Common myeloid progenitor, CD34-positive (primary cell): Measurements from ENCODE around the gene POU2F3.

Source experiments
- CTCF ChIA-PET: fragments of 350-600 bp; sonication (Branson Sonifier 250); formaldehyde crosslinking; loops from one replicate; lab custom pipeline; 2021; ENCODE audit warnings: antibody characterized with exemption; lab: Charles Lee
- POLR2A ChIA-PET: fragments of 350-600 bp; sonication (Branson Sonifier 250); formaldehyde crosslinking; loops from one replicate; lab custom pipeline; 2021; ENCODE audit warnings: antibody characterized with exemption; lab: Charles Lee
- DNase-seq, 3 donors: peaks; one replicate each; pipeline versions ENCODE4 v3.0.0 to v3.0.0-alpha.2; 2013
- H3K27ac ChIP-seq, 2 experiments: 1 replicate in 1 of 2; 2 replicates in 1 of 2; pipeline ENCODE4 v1.7.0; 2013; ENCODE audit warnings: inconsistent platforms in 2 of 2, low read length in 2 of 2, mild to moderate bottlenecking in 2 of 2, low read depth in 1 of 2, moderate library complexity in 1 of 2; ENCODE audit not compliant: severe bottlenecking in 2 of 2, insufficient read depth in 1 of 2, poor library complexity in 1 of 2
- H3K27me3 ChIP-seq, 5 experiments: replicated peaks in 2 of 5; 1 replicate in 3 of 5; 2 replicates in 2 of 5; pipeline versions ENCODE4 v1.6.1 to v1.7.0; 2013; ENCODE audit warnings: low read length in 4 of 5, mild to moderate bottlenecking in 2 of 5, moderate library complexity in 2 of 5, inconsistent platforms in 1 of 5; ENCODE audit not compliant: insufficient read depth in 5 of 5, control insufficient read depth in 4 of 5
- H3K36me3 ChIP-seq, 4 experiments: 1 replicate in 2 of 4; 2 replicates in 2 of 4; pipeline versions ENCODE4 v1.6.1 to v1.7.0; 2013; ENCODE audit warnings: low read length in 3 of 4, control low read depth in 1 of 4, mild to moderate bottlenecking in 1 of 4; ENCODE audit not compliant: control insufficient read depth in 4 of 4, insufficient read depth in 4 of 4
- H3K4me1 ChIP-seq, 4 experiments: 1 replicate in 3 of 4; 2 replicates in 1 of 4; pipeline versions ENCODE4 v1.6.1 to v1.7.1; 2013; ENCODE audit warnings: low read length in 3 of 4, mild to moderate bottlenecking in 3 of 4, control low read depth in 1 of 4, inconsistent platforms in 1 of 4, moderate library complexity in 1 of 4; ENCODE audit not compliant: control insufficient read depth in 4 of 4, insufficient read depth in 4 of 4; ENCODE audit errors: control extremely low read depth in 1 of 4
- H3K4me3 ChIP-seq, 7 experiments: 1 replicate in 4 of 7; 2 replicates in 3 of 7; pipeline versions ENCODE4 v1.5.1 to v1.7.0; 2013; ENCODE audit warnings: mild to moderate bottlenecking in 7 of 7, low read length in 6 of 7, moderate library complexity in 6 of 7, inconsistent platforms in 2 of 7, low read depth in 2 of 7, control low read depth in 1 of 7; ENCODE audit not compliant: insufficient read depth in 4 of 7, control insufficient read depth in 1 of 7; ENCODE audit errors: extremely low read depth in 1 of 7
- H3K9me3 ChIP-seq, 5 experiments: 1 replicate in 4 of 5; 2 replicates in 1 of 5; pipeline versions ENCODE4 v1.6.1 to v1.7.1; 2013; ENCODE audit warnings: low read length in 4 of 5, mild to moderate bottlenecking in 2 of 5, inconsistent platforms in 1 of 5, low read depth in 1 of 5, moderate library complexity in 1 of 5; ENCODE audit not compliant: control insufficient read depth in 4 of 5, insufficient read depth in 2 of 5; ENCODE audit errors: control extremely low read depth in 1 of 5
- WGBS: methylation state at CpG from one replicate; pipeline ENCODE4 v1.1.5; 2013; ENCODE audit not compliant: insufficient coverage; 5-methylcytosine and 5-hydroxymethylcytosine counted together

Gene POU2F3

GRCh38 chr11:120256178-120256577 is 16.2 kb downstream of the POU2F3 start:
- ChIA-PET POLR2A (no interaction called here), CTCF (no interaction called here)
- no peak overlapping the region for H3K27ac ChIP-seq
- WGBS = 67% methylated on average over 2 of the region's 4 CpGs
- H3K9me3 ChIP-seq = no peaks in the 10 kb centered on the region
- H3K4me1 ChIP-seq = peaks cover 0 to 5% (median 2%) of the 10 kb centered on the region in 4 experiments
- peaks cover 10 to 71% (median 33%) of the 10 kb centered on the region in 5 experiments for H3K27me3 ChIP-seq
- no peak for DNase-seq
- H3K4me3 ChIP-seq = no peak overlapping the region
- no peaks in the 10 kb centered on the region for H3K36me3 ChIP-seq

DNA sequence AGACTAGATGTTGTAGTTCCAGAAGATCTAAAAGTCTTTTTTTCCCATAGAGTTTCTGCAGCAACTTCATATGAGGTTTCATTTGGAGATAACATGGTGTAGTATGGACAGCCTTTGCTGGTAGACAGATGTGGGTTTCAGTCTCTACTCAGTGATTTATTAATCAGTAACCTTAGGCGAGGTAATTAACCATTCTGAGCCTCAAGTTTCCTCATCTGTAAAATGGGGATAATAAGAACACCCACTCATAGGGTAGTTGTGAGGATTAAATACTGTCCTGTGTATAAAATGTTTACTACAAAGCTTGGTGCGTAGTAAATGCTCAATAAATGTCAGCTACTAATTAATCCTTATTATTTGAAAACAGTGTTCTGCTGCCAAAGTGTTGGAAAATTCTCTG is 16.8 kb downstream of the POU2F3 start:
- Histone ChIP-seq H3K36me3 (no peaks in the 10 kb centered on the region), H3K4me3 (no peak overlapping the region), H3K27ac (no peak overlapping the region), H3K27me3 (peaks cover 10 to 72% (median 35%) of the 10 kb centered on the region in 5 experiments), H3K4me1 (peaks cover 0 to 5% (median 2%) of the 10 kb centered on the region in 4 experiments), H3K9me3 (no peaks in the 10 kb centered on the region)
- DNase-seq = no peak
- POLR2A ChIA-PET = no interaction called here
- CTCF ChIA-PET = interaction anchor here (2.0 to 2.5 kb wide), 2 partner anchors 13 to 21 kb away, joined by 6 to 16 read pairs; no protein-coding TSS in a partner anchor
- WGBS = no CpG with 5 or more reads among the region's 2 CpGs

DNA sequence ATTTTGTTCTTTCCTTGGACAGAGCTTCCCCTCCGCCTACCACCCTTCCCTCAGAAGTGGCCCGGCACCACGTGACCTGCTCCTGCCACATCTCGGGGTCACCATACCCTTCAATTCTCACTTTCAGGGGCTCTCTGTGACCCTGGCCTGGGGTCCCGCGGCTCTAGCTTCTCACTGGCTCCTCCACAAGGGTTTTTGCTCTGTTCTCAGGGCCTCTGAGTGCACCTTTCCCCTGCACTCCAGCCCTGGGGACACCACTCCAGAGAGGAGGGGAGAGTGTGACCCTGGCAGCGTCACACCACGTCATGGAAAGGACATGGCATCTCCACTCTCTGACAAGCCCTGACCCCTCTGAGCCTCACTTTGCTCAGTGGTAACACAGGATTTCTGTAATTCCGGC is 17.4 kb downstream of the POU2F3 start:
- DNase-seq = no peak
- Histone ChIP-seq H3K27ac (no peak overlapping the region), H3K4me1 (peaks cover 0 to 5% (median 2%) of the 10 kb centered on the region in 4 experiments), H3K9me3 (no peaks in the 10 kb centered on the region), H3K4me3 (no peak overlapping the region), H3K36me3 (no peaks in the 10 kb centered on the region), H3K27me3 (peaks cover 10 to 71% (median 35%) of the 10 kb centered on the region in 5 experiments)
- ChIA-PET POLR2A (no interaction called here), CTCF (interaction anchor here (0.8 to 2.5 kb wide), 5 partner anchors 8 to 27 kb away, joined by 3 to 16 read pairs (median 4); no protein-coding TSS in a partner anchor)
- WGBS = 79% methylated on average over 5 of the region's 9 CpGs

DNA sequence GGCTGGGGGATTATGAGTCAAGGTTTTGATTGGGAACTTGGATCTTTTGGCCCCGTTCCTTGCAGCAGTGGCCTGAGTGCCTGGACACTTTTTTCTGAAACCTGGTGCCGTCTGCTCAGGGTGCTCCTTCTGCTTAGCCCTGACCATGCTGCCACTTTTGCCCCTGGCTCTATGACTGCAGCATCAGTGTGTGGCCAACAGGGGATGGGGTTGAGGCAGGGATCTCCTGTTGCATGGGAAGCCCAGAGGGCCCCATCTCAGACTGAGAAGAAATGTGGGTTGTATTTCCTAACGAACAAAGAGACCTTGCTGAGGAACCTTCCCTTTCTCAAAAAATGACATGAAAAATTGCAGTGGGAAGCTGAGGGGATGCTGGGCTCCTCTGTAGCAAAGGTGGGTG is 18.7 kb downstream of the POU2F3 start:
- no peaks in the 10 kb centered on the region for H3K36me3 ChIP-seq
- no peak overlapping the region for H3K27ac ChIP-seq
- ChIA-PET CTCF (interaction anchor here (1.1 to 2.5 kb wide), 4 partner anchors 15 to 29 kb away, joined by 3 to 16 read pairs (median 4); no protein-coding TSS in a partner anchor), POLR2A (no interaction called here)
- peaks cover 10 to 59% (median 33%) of the 10 kb centered on the region in 5 experiments for H3K27me3 ChIP-seq
- H3K4me1 ChIP-seq = peaks cover 0 to 5% (median 2%) of the 10 kb centered on the region in 4 experiments
- DNase-seq = no peak
- H3K9me3 ChIP-seq = no peaks in the 10 kb centered on the region
- no peak overlapping the region for H3K4me3 ChIP-seq
- 58% methylated on average over 2 of the region's 3 CpGs for WGBS

- H3K9me3 ChIP-seq = no peaks in the 10 kb centered on the region
- H3K27ac ChIP-seq = no peak overlapping the region
- CTCF ChIA-PET = interaction anchor here (0.9 kb wide), 1 partner anchor 16 kb away, joined by 3 read pairs; no protein-coding TSS in a partner anchor
- POLR2A ChIA-PET = no interaction called here
- peaks cover 0 to 5% (median 2%) of the 10 kb centered on the region in 4 experiments for H3K4me1 ChIP-seq
- H3K36me3 ChIP-seq = no peaks in the 10 kb centered on the region
- peaks cover 10 to 53% (median 30%) of the 10 kb centered on the region in 5 experiments for H3K27me3 ChIP-seq
- H3K4me3 ChIP-seq = no peak overlapping the region
- WGBS = 90% methylated on average over 3 of the region's 3 CpGs
- no peak for DNase-seq
Observed at GRCh38 chr11:120259241-120259640, 19.3 kb downstream of the POU2F3 start.

- 93% methylated on average over 6 of the region's 7 CpGs for WGBS
- CTCF ChIA-PET = interaction anchor here (0.9 kb wide), 1 partner anchor 15 kb away, joined by 3 read pairs; no protein-coding TSS in a partner anchor
- Histone ChIP-seq H3K4me1 (peaks cover 0 to 3% (median under 1%) of the 10 kb centered on the region in 4 experiments), H3K27me3 (peaks cover 10 to 48% (median 26%) of the 10 kb centered on the region in 5 experiments), H3K4me3 (no peak overlapping the region), H3K27ac (no peak overlapping the region), H3K36me3 (no peaks in the 10 kb centered on the region), H3K9me3 (no peaks in the 10 kb centered on the region)
- DNase-seq = no peak
- POLR2A ChIA-PET = no interaction called here
Observed at GRCh38 chr11:120259988-120260565, 20.1 kb downstream of the POU2F3 start.

DNA sequence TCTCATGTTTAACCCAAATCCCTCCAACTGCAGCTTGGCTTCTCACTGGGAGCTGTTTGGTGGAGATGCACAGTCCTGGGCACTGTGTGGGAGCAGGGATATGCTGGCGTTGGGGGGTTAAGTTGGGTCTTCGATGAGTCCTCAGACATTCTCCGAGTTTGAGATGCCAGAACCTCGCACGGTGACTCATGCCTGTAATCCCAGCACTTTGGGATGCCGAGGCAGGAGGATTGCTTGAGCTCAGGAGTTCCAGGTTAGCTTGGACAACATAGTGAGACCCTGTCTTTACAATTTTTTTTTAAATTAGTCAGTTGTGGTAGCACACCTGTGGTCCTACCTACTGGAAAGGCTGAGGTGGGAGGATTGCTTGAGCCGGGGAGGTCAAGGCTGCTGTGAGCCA is 20.7 kb downstream of the POU2F3 start:
- Histone ChIP-seq H3K27me3 (peaks cover 9 to 43% (median 22%) of the 10 kb centered on the region in 5 experiments), H3K9me3 (no peaks in the 10 kb centered on the region), H3K4me1 (no peaks in the 10 kb centered on the region), H3K27ac (no peak overlapping the region), H3K4me3 (no peak overlapping the region), H3K36me3 (no peaks in the 10 kb centered on the region)
- ChIA-PET POLR2A (no interaction called here), CTCF (interaction anchor here (1.5 kb wide), 1 partner anchor 26 kb away, joined by 4 read pairs; no protein-coding TSS in a partner anchor)
- no peak for DNase-seq
- WGBS = 99% methylated on average over 7 of the region's 7 CpGs
